Left lung (tissue), 10 donors: ENCODE data around the gene ARRDC3. TPM values are rescaled to one million over a fixed set of nuclear protein-coding genes. Genes with fewer than 3 reads are reported as not detected.
A peak's percentile ranks its signal among the peaks of the same experiment; 100 is the strongest.

Experiments
- ATAC-seq: fragments of 200-7000 bp; cut with Tn5 transposase; one replicate; pipeline ENCODE4 v1.9.1; 2020; ENCODE audit warnings: moderate library complexity
- DNase-seq, 4 donors: peaks; one replicate each; pipeline ENCODE4 v3.0.0-alpha.2; 2013 to 2020
- H3K27ac ChIP-seq, 2 donors: fragments of 200-600 bp; sonication (generic) in 1 of 2; one replicate each; pipeline versions ENCODE4 v1.5.0 to v1.8.0; 2020 to 2021
- H3K27me3 ChIP-seq, 2 donors: fragments of 200-600 bp; sonication (generic) in 1 of 2; one replicate each; pipeline versions ENCODE4 v1.5.0 to v1.8.0; 2020 to 2021
- H3K36me3 ChIP-seq, 2 donors: fragments of 200-600 bp; sonication (generic) in 1 of 2; one replicate each; pipeline versions ENCODE4 v1.5.0 to v1.8.0; 2020 to 2021
- H3K4me1 ChIP-seq, 2 donors: fragments of 200-600 bp; one replicate each; pipeline ENCODE4 v1.8.0; 2021
- H3K4me3 ChIP-seq, 2 donors: fragments of 200-600 bp; sonication (generic) in 1 of 2; one replicate each; pipeline versions ENCODE4 v1.5.0 to v1.8.0; 2020 to 2021; ENCODE audit warnings: mild to moderate bottlenecking in 1 of 2
- H3K9me3 ChIP-seq, 2 donors: fragments of 200-600 bp; sonication (generic) in 1 of 2; one replicate each; pipeline versions ENCODE4 v1.5.0 to v1.8.0; 2020 to 2021
- CTCF ChIP-seq, 2 donors: fragments of 200-600 bp; sonication (generic) in 1 of 2; IDR thresholded peaks; one replicate each; pipeline versions ENCODE4 v1.5.0 to v1.8.0; 2021; ENCODE audit warnings: antibody characterized with exemption in 2 of 2
- intact Hi-C, 2 donors: fragments of 100-400 bp; cut with DNase I; formaldehyde crosslinking; loops; one replicate each; pipeline versions ENCODE4 v1.11.2 to v1.14.2; 2022
- polyA plus RNA-seq, 6 donors: library from polyadenylated mRNA; unstranded; fragments of 120-200 nt; gene quantifications; one replicate each; pipeline ENCODE4 v1.2.1, GENCODE V29; 2013; ENCODE audit not compliant: insufficient read length in 6 of 6
- total RNA-seq, 2 donors: library from RNA; stranded (reverse); fragmentation: NEBNext Ultra II Directional; extraction: Animal tissue kit (Norgen Biotek cat#: 25700); gene quantifications; one replicate each; pipeline ENCODE4 v1.2.1, GENCODE V29; 2021
- donor health status: DM: no; HTN: yes; CAD: no.
- donor health status: DM: no; HTN: no; CAD: no.

Gene ARRDC3
- total and polyA plus RNA-seq, 8 donors: 80.3 to 286 (median 128) TPM

DNA sequence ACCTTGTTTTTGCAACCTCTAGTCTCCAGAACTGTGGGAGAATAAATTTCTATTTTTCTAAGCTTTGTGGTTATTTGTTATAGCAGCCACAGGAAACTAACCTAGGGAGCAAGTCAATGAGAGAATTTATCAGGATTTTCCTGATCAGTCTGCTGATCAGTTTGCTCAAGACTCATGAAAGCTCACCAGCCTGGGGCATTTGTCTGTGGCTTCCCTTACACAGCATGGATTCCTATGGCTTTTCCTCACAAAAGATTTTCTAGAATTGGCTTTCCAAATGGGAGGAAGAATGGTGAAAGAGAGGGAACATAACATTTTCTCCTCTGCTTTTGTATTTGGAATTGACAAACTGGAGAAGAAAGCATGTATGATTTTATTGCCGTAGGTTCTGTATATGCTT lies 20.2 kb downstream of the ARRDC3 start:
- no peak overlapping the region for H3K27ac ChIP-seq
- H3K4me1 ChIP-seq: peaks cover 0 to 5% of the 10 kb centered on the region in 2 donors
- intact Hi-C loops: loop anchor here in 1 of 2 donors (10.0 kb wide), 1 partner anchor 48 kb away; no protein-coding TSS in a partner anchor
- no peak for DNase-seq
- H3K27me3 ChIP-seq: no peaks in the 10 kb centered on the region
- no peaks in the 10 kb centered on the region for H3K9me3 ChIP-seq
- no peak for ATAC-seq
- peaks cover 0 to 7% of the 10 kb centered on the region in 2 donors for H3K36me3 ChIP-seq
- H3K4me3 ChIP-seq: no peak overlapping the region
- TF ChIP-seq CTCF (IDR thresholded peaks at IDR 0.05): no peak

DNA sequence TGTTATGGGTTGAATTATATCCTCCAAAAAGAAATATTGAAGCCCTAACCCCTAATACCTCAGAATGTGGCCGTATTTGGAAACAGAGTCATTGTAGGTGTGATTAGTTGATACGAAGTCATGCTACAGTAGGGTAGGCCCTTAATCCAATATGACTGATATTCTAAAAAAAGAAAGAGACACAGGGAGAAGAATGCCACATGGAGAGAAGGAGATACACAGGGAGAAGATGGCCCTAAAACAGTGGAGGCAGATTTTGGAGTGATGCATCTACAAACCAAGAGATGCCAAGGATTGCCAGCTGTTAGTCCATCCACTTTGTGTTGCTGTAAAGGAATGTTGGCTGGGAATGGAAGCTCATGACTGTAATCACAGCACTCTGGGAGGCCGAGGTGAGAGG lies 21.3 kb downstream of the ARRDC3 start:
- H3K27me3 ChIP-seq: no peaks in the 10 kb centered on the region
- no peak for ATAC-seq
- no peak overlapping the region for H3K4me3 ChIP-seq
- no peak for TF ChIP-seq CTCF (IDR thresholded peaks at IDR 0.05)
- no peak overlapping the region for H3K27ac ChIP-seq
- intact Hi-C loops: loop anchor here in 1 of 2 donors (10.0 kb wide), 1 partner anchor 47 kb away; no protein-coding TSS in a partner anchor
- no peaks in the 10 kb centered on the region for H3K36me3 ChIP-seq
- no peak for DNase-seq
- no peaks in the 10 kb centered on the region for H3K9me3 ChIP-seq
- H3K4me1 ChIP-seq: peaks cover 0 to 11% of the 10 kb centered on the region in 2 donors

GRCh38 chr5:91361055-91361701 lies 21.9 kb downstream of the ARRDC3 start:
- no peak for TF ChIP-seq CTCF (IDR thresholded peaks at IDR 0.05)
- no peak overlapping the region for H3K27ac ChIP-seq
- intact Hi-C loops: loop anchor here in 1 of 2 donors (10.0 kb wide), 1 partner anchor 46 kb away; no protein-coding TSS in a partner anchor
- ATAC-seq: no peak
- H3K4me1 ChIP-seq: peaks cover 0 to 11% of the 10 kb centered on the region in 2 donors
- no peak for DNase-seq
- H3K9me3 ChIP-seq: no peaks in the 10 kb centered on the region
- no peak overlapping the region for H3K4me3 ChIP-seq
- H3K36me3 ChIP-seq: no peaks in the 10 kb centered on the region
- H3K27me3 ChIP-seq: no peaks in the 10 kb centered on the region

DNA sequence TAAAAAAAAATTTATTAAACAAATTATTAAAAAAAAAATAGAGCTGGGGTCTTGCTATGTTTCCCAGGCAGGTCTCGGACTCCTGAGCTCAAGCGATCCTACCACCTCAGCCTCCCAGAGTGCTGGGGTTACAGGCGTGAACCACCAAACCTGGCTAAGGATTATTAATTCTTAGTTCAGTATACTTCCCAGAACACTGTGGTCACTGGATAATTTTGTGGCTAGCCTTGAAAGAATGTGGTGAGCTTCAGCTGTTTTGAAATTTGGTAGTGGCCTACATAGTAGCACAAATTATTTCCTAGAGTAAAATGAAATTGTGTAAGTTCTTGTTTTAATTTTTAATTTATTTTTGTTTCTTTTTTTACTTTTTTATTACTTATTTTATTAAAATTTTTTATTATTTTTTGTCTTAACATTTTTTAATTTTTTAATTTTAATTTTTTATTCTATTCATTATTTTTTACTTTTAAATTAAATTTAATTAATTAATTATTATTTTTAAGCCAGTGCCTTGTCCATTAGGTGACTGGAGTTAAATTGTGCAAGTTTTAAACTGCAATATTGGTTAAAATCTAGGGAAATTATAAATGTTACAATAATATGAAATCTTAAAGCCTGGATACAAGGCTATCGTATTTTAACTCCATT lies 23.0 kb downstream of the ARRDC3 start:
- H3K36me3 ChIP-seq: no peaks in the 10 kb centered on the region
- no peak overlapping the region for H3K4me3 ChIP-seq
- DNase-seq (no peak), ATAC-seq (no peak)
- H3K9me3 ChIP-seq: no peaks in the 10 kb centered on the region
- H3K27me3 ChIP-seq: no peaks in the 10 kb centered on the region
- intact Hi-C loops: loop anchor here in 1 of 2 donors (10.0 kb wide), 1 partner anchor 45 kb away; no protein-coding TSS in a partner anchor
- peaks cover 0 to 20% of the 10 kb centered on the region in 2 donors for H3K4me1 ChIP-seq
- H3K27ac ChIP-seq: no peak overlapping the region
- TF ChIP-seq CTCF (IDR thresholded peaks at IDR 0.05): no peak

GRCh38 chr5:91357806-91358205 lies 25.3 kb downstream of the ARRDC3 start:
- no peak for TF ChIP-seq CTCF (IDR thresholded peaks at IDR 0.05)
- no peak for DNase-seq
- H3K4me1 ChIP-seq: peaks cover 0 to 29% of the 10 kb centered on the region in 2 donors
- intact Hi-C loops: no loop called here
- H3K27ac ChIP-seq: no peak overlapping the region
- no peaks in the 10 kb centered on the region for H3K27me3 ChIP-seq
- peak; percentile 18 for ATAC-seq
- H3K36me3 ChIP-seq: no peaks in the 10 kb centered on the region
- no peaks in the 10 kb centered on the region for H3K9me3 ChIP-seq
- H3K4me3 ChIP-seq: no peak overlapping the region
